ENCODE measurements around the gene ROS1. TPM values are rescaled to one million over a fixed set of nuclear protein-coding genes. Genes with fewer than 3 reads are reported as not detected.

Gene ROS1
- total and polyA plus RNA-seq, 2 donors (not counting 3 experiments of a cell fraction or from before 2014, with no cell fraction given), result not detected

- TF ChIP-seq CTCF (IDR thresholded peaks at IDR 0.05; ENCODE audit: extremely low read depth in 1 of 2, insufficient read depth in 1 of 2, low read depth in 1 of 2, low read length in 2 of 2) (no peak), POLR2AphosphoS5 (IDR thresholded peaks at IDR 0.05; ENCODE audit: insufficient read depth, low read depth, low read length) (no peak), EZH2 (IDR thresholded peaks at IDR 0.05; ENCODE audit: borderline replicate concordance, low read depth, low read length, severe bottlenecking) (no peak), POLR2A (IDR thresholded peaks at IDR 0.05; ENCODE audit: low read depth, low read length) (no peak), MYC (IDR thresholded peaks at IDR 0.05; ENCODE audit: low read depth, low read length) (no peak), JUN (IDR thresholded peaks at IDR 0.05; ENCODE audit: borderline replicate concordance, insufficient read depth, insufficient read length, low read depth) (no peak)
- Histone ChIP-seq H3K4me2 (ENCODE audit: insufficient read depth, low read length) (no peak overlapping the region), H3K27me3 (ENCODE audit: control insufficient read depth in 2 of 2, insufficient read depth in 2 of 2, low read length in 2 of 2) (peaks cover 3 to 4% of the 10 kb centered on the region in 2 experiments), H2AFZ (ENCODE audit: low read depth, low read length) (no peak overlapping the region), H4K20me1 (replicated peaks; ENCODE audit: control insufficient read depth, extremely low read depth, insufficient read depth, low read length) (no peaks in the 10 kb centered on the region), H3K36me3 (ENCODE audit: control insufficient read depth in 2 of 2, extremely low read depth in 1 of 2, insufficient read depth in 2 of 2, low read length in 2 of 2) (no peaks in the 10 kb centered on the region), H3K27ac (ENCODE audit: insufficient read depth, low read depth, low read length) (no peak overlapping the region), H3K9me3 (replicated peaks; ENCODE audit: control insufficient read depth, insufficient read depth, low read length) (no peaks in the 10 kb centered on the region), H3K9me1 (replicated peaks; ENCODE audit: control insufficient read depth, extremely low read depth, insufficient read depth, low read length) (no peaks in the 10 kb centered on the region), H3K9ac (replicated peaks; ENCODE audit: extremely low read depth, insufficient read depth, low read length) (no peak overlapping the region), H3K4me3 (replicated peaks in 1 of 3; ENCODE audit: insufficient read depth in 1 of 3, low read depth in 1 of 3, low read length in 3 of 3) (no peak overlapping the region), H3K4me1 (ENCODE audit: control insufficient read depth, extremely low read depth, insufficient read depth, low read length) (no peaks in the 10 kb centered on the region), H3K79me2 (ENCODE audit: control insufficient read depth, insufficient read depth, low read length) (no peaks in the 10 kb centered on the region)
- FAIRE-seq (no peak), DNase-seq (ENCODE audit: low read depth, low spot score) (no peak)
- ChIA-PET POLR2A (no interaction called here), CTCF (no interaction called here)
- dilution Hi-C loops (cut with MboI; ENCODE audit: extremely low pct_ligation_motif_present, low sequenced_read_pairs), result no loop called here
- intact Hi-C loops (cut with micrococcal nuclease), result no loop called here
- BruUV-seq (replicated peaks), result no TSS peak
Measured at GRCh38 chr6:117338567-117338966, 87.2 kb downstream of the ROS1 start.

GRCh38 chr6:117329926-117330325 is 95.8 kb downstream of the ROS1 start:
- Histone ChIP-seq H3K27ac (ENCODE audit: insufficient read depth, low read depth, low read length) (no peak overlapping the region), H3K9me3 (replicated peaks; ENCODE audit: control insufficient read depth, insufficient read depth, low read length) (no peaks in the 10 kb centered on the region), H4K20me1 (replicated peaks; ENCODE audit: control insufficient read depth, extremely low read depth, insufficient read depth, low read length) (no peaks in the 10 kb centered on the region), H3K79me2 (ENCODE audit: control insufficient read depth, insufficient read depth, low read length) (no peaks in the 10 kb centered on the region), H3K4me1 (ENCODE audit: control insufficient read depth, extremely low read depth, insufficient read depth, low read length) (no peaks in the 10 kb centered on the region), H3K4me2 (ENCODE audit: insufficient read depth, low read length) (no peak overlapping the region), H3K36me3 (ENCODE audit: control insufficient read depth in 2 of 2, extremely low read depth in 1 of 2, insufficient read depth in 2 of 2, low read length in 2 of 2) (no peaks in the 10 kb centered on the region), H3K27me3 (ENCODE audit: control insufficient read depth in 2 of 2, insufficient read depth in 2 of 2, low read length in 2 of 2) (no peaks in the 10 kb centered on the region), H2AFZ (ENCODE audit: low read depth, low read length) (no peak overlapping the region), H3K9me1 (replicated peaks; ENCODE audit: control insufficient read depth, extremely low read depth, insufficient read depth, low read length) (no peaks in the 10 kb centered on the region), H3K4me3 (replicated peaks in 1 of 3; ENCODE audit: insufficient read depth in 1 of 3, low read depth in 1 of 3, low read length in 3 of 3) (no peak overlapping the region), H3K9ac (replicated peaks; ENCODE audit: extremely low read depth, insufficient read depth, low read length) (no peak overlapping the region)
- dilution Hi-C loops (cut with MboI; ENCODE audit: extremely low pct_ligation_motif_present, low sequenced_read_pairs), result no loop called here
- ChIA-PET CTCF (no interaction called here), POLR2A (no interaction called here)
- TF ChIP-seq POLR2A (IDR thresholded peaks at IDR 0.05; ENCODE audit: low read depth, low read length) (no peak), POLR2AphosphoS5 (IDR thresholded peaks at IDR 0.05; ENCODE audit: insufficient read depth, low read depth, low read length) (no peak), JUN (IDR thresholded peaks at IDR 0.05; ENCODE audit: borderline replicate concordance, insufficient read depth, insufficient read length, low read depth) (no peak), MYC (IDR thresholded peaks at IDR 0.05; ENCODE audit: low read depth, low read length) (no peak), CTCF (IDR thresholded peaks at IDR 0.05; ENCODE audit: extremely low read depth in 1 of 2, insufficient read depth in 1 of 2, low read depth in 1 of 2, low read length in 2 of 2) (no peak), EZH2 (IDR thresholded peaks at IDR 0.05; ENCODE audit: borderline replicate concordance, low read depth, low read length, severe bottlenecking) (no peak), FOS (IDR thresholded peaks at IDR 0.05; ENCODE audit: borderline replicate concordance, insufficient read depth, low read length) (no peak), MAX (IDR thresholded peaks at IDR 0.05; ENCODE audit: insufficient read depth, insufficient read length) (no peak), GATA2 (IDR thresholded peaks at IDR 0.05; ENCODE audit: insufficient read depth, insufficient read length, low read depth, low read length) (no peak)
- intact Hi-C loops (cut with micrococcal nuclease), result no loop called here
- no peak for FAIRE-seq
- BruUV-seq (replicated peaks), result no TSS peak
- no peak for DNase-seq (ENCODE audit: low read depth, low spot score)
